ENCODE data around the gene MAL.

- TF ChIP-seq CTCF (IDR thresholded peaks at IDR 0.05) (no peak), CHD2 (IDR thresholded peaks at IDR 0.05; ENCODE audit: low read length, partially characterized antibody) (no peak), NFIC (IDR thresholded peaks at IDR 0.05; ENCODE audit: borderline replicate concordance) (no peak)
Observed at GRCh38 chr2:95058989-95059641, 33.6 kb downstream of the MAL start.

Measured in SK-N-SH (cell line).